Measurements from ENCODE around the gene RABGAP1L.

DNA sequence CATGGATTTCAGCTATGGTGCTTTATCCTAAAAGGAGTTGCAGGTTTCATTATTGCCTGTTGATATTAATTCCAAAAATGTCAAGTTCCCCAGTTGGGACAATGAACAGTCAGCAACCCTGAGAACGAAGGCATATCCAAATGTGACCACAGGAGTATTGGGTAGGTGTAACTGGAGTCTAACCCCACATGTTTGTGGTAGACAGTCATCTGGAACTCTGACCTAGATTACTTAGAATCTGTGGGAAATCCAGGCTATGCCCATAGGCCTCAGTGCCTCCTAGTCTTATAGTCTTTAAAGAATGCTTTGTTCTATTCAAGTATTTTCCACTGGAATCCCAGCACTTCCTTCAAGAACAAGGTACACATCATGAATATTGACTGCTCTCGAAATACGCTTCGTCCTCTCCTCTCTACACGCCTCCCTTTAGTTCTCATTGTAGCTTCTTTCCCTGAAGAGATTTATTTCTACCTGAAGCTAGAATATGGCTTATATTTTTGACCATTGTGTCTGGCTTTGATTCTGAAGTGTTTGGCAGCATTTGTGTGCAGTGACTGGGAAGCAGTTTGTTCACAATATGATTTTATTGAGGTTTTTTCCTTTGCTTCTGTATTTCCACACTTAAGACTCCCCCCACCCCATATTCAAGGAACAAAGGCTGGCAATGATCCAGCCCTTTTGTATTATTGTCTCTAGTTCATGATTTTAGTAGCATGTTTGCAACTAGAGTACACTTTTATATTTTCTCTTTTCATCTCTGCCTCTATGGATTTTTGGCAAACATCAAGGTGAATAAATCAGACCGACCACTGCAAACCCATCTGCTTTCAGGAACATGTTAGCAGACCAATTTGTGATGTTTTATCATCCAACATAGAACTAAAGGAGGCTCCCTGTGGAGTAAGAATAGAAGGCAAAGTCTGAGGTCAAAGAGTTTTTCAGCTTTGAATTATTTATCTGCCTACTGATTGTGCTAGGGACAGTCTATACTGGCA is 467.0 kb downstream of the RABGAP1L start:
- no peak for TF ChIP-seq CTCF (IDR thresholded peaks at IDR 0.05)
- no peak for TF ChIP-seq POLR2A (IDR thresholded peaks at IDR 0.05)

All from body of pancreas (tissue), 4 donors.